Measurements from ENCODE around the gene SYDE2.

The SYDE2 gene

DNA sequence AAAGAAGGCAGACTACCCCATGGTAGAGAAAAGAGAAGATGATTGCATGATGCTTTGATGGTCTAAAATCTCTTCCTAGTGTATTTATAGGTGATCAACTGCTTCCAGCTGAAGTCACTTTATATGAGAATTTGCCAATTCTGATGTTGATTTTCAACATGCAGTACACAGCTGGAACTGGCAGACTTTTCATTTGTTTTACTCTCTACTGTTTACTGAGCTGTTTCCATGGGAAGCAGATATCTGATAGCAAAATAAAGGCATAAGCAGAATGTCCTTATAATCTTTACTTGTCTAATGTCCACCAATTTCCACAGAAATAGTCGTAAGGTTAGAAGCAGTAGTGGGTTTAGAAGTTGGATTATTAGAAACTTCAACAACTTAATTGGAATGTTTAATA is 74.9 kb downstream of the SYDE2 start:
- no peak for DNase-seq (ENCODE audit: low spot score)

DNA sequence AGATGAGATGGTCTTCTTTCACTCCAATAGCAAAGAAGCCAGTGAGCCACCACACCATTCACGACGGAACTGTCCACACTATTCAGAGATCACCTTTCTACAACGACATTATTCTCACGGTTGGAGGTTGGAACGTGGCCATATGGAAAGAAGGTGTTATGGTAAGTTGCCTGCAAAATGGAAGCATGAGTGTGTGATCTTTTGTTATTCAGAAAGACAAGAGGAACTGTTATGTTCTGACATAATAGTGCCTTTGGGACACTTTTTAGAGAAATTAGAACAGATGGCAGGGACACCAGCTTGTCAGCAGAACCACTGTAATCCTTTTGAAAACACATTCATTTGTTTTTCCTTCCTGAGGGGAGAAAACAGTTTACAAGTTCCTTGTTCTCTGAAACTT is 76.7 kb downstream of the SYDE2 start:
- no peak for DNase-seq (ENCODE audit: low spot score)

DNA sequence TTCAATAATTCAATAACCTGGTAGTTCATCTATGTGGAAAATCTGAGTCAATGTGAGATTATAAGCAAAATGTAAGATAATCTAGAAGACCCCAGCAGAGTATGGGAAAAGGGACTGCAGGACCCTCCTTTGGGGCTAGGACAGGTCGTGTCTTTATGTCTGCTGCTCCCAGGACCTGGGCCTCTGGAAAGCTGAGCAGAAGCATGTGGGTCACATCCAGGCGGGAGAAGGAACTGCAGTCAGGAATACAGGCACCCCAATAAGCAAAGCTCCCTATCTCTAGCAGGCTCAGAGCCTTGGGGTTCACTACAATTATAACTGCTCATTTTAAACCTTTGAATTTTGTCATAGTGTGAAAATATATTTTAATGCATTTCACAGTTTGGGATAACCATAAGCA is 78.6 kb downstream of the SYDE2 start:
- no peak for DNase-seq (ENCODE audit: low spot score)

DNA sequence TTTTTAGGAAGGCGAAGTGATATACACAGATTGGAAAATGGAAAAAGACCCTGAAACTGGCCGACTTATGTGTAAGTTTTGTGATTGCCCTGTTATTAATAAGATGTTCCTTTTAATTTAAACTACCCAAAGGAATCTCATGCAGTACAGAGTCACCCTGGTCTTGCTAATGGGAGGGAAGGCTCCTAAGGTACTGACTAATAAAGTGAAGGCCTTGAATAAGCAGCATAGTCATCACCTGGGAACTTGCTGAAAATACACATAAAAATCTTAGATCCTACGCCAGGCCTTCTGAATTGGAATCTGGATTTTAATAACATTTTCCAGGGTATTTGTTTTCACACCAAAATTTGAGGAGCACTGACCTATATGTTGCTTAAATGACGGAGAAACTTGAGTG is 79.1 kb downstream of the SYDE2 start:
- DNase-seq (ENCODE audit: low spot score) = no peak

DNA sequence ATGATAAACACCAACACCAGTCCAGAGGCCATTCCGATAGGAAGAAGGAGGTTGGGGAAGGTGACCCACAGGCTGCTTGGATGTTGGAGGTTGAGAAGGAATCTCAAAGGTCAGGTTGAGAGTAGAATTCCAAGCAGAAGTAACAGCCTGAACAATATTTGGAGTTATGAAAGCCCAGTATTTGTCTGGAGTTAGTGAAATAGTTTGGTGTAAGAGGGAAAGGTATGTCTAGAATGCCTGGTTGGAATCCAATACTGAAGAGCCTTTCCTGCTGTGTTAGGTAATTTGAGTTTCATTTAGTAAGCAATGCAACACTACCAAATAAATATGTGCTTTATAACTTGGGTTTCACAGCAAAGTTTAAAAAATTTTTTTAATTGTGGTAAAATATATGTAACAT is 82.1 kb downstream of the SYDE2 start:
- DNase-seq (ENCODE audit: low spot score) = no peak

DNA sequence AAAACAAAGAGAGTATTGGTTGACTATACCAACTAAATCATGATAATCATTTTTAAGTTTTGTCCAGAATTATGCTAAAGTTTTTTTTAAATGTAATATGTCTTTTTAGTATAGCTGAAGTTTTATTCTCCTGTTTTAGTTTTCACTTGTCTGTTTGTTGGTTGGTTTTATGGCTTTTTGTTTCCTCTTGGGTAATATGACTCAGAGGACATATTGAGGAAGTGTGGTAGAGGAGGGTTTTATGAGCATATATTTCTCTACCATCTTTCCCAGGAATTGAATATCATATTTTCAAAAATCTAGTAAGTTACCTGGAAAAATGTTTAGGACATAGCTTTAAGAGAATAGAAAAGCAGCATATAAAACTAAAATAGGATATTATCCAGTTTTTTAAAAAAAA is 84.0 kb downstream of the SYDE2 start:
- no peak for DNase-seq (ENCODE audit: low spot score)

DNA sequence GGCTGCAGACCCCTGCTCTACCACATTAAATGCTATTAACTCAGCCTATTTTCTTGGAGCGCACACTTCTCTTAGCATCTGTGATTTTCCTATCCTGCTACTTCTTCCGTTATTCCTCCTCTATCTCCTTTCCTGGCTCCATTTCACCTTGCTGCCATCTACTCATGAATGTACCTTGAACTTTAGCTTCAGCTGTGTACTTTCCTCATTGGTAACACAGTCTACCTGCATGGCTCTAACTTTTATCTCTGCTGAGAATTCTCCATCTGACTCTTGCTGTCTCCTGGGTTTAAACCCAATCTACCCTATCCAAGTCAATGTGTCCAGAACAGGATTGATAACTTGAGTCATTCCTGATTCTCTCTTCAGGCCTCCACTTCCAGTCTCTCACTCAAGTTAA is 84.9 kb downstream of the SYDE2 start:
- no peak for DNase-seq (ENCODE audit: low spot score)

DNA sequence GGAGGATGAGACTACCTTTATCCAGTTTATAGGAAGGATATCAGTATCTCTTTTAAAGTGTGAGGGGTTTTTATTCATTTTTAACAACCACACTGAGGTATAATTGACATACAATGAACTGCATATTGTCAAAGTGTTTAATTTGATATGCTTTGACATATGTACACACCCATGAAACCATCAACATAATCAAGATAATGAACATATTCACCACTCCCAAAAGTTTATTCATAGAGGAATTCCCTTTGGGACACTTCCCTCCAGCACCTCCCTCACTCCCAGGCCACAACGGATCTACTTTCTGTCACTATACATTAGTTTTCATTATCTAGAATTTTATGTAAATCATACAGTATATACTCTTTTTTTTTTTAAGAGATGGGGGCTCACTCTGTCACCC is 89.1 kb downstream of the SYDE2 start:
- no peak for DNase-seq (ENCODE audit: low spot score)

DNA sequence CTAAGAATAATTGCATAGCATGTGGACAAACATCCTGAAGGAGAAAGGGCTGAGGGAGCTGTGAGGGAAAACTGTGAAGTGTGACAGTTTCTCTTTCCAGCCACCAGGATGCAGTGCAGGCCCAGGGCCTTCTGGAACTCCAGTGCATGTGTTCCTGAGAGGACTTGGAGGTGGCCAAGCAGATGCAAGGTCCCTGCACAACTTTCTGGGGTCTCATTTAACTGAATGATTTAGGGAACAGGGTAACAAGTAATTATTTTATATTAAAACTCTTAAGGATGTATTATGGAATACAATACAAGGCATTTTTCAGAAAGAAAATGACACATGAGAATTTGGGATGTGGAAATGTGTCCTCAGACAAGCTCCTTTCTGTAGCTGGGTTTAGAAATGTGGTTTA is 91.3 kb downstream of the SYDE2 start:
- peak; percentile 59 for DNase-seq (ENCODE audit: low spot score)

Data from HuH-7 (cell line).